Measurements from ENCODE around the gene NR2F6.

NR2F6 gene

DNA sequence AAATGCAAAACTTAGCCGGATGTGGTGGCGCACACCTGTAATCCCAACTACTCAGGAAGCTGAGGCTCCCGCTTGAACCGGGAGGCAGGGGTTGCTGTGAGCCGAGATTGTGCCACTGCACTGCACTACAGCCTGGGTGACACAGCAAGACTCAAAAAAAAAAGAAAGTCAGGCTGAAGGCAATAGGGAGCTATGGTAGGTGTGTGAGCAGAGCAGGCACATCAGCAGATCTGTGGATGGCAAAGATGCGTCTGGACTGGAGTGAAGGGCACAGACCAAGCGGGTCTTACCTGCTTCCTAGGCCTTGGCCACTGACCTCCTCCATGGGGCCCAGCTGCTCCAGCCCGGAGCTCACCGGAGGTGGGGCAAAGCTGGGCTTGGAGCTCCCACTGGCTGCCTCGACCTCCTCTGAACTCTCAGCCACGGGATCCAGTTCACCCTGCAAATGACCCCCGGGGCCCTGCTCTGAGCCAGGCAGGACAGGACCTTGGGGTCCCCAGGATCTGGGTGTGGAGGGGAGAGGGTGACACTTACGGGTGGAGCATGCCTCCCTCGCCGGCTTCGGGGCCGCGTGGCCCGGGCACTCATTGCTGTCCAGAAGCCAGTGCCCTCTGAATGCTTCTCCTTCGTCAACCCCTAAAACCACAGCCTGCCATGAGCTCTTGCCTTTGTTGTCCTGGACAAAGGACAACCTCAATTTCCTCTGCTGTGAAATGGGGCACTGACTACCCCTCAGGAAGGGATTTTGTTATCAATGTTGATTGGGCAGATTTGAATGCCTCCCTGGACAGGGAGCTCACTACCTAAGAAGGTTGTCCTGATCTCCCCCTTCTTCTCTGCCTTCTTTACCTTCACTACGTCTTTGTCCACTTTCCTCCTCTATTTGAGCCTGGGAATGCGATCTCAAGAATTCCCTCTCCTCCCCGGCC, 18.3 kb upstream of the NR2F6 start:
- FAIRE-seq: no peak

DNA sequence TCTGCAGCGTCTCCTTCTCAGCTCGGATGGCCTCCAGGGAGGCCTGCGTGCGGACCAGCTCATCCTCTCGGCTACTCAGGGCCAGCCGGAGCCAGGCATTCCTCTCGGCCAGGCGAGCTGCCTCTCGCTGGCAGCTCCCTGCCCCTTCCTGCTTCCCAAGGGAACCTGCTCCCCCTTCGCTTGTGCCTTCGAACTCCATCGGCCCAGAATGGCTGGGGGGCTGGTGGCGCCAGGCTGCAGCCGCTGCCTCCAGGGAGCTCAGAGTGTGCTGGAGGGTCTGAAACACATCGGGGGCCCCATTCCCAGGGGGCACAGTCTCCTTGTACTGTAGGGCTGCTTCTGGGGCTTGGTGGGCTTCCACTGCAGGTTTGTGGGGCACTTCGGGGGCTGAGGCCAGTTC, 16.8 kb upstream of the NR2F6 start:
- FAIRE-seq: no peak

DNA sequence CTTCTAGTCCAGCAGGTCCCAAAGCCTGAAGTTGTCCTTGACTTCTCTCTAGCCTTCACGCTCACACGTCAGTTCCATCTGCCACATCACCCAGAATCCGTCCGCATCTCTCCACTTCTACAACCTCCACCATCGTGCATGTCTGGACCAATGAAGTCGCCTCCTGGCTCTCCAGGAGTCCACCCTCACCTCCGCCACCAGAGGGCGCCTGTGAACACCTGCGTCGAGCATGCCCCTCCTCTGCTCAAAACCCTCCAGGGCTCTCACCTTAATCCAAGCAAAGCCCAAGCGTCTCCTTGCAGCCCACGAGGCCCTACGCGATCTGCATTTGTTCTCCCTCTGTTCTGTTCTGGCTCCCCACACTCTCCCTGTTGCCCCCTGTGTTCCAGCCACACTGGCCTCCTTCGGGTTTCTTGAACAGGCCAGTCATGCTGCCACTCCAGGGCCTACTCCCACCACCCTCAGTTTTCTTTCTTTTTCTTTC, 15.2 kb upstream of the NR2F6 start:
- FAIRE-seq: no peak

DNA sequence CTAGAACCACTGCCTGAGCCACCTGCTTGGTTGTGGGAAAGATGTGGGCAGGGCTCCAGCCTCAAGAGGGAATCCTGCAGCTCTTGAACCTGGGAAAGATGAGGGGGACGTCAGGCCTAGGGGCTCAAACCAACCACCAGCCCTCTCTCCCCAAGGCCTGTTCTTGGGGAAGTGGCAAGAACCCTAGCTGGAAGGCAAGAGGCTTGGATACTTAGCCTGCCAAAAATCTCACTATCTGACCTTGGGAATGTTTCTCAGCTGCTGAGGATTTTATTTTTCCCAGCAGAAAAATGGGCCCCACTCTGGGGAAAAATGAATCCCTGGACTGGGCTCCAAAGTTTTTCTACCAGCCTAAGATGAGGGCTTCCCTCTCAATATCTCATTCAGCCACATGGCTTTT, 14.2 kb upstream of the NR2F6 start:
- FAIRE-seq: no peak

DNA sequence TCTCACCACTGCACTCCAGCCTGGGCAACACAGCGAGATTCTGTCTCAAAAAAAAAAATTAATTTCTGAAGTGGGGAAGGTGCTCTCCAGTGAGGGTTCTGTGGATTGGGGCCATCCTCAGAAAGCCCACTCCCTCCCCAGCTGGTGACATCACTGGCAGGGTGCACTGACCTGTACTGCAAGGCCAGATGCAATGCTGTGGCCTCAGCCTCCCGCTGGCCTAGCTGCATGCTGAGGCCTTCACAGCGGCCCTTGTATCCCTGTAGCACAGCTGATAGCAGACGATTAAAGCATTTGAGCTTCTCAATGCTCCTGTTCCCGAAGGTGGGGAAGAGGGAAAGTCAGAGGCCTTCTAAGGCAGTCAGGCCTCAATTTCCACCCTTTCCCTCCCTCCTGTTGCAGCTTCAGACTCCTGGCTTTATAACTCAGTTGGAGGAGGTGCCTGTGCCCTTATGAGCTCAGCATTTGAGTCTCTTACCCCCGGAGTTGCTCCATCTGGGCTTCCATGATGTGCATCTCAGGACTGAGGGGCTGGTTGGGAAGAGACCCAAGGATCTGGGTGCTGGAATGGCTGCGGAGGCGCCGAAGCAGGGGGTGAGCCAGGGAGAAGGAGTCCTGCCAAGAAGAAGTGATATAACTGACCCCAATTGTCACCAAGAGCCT, 13.5 kb upstream of the NR2F6 start:
- FAIRE-seq: no peak

DNA sequence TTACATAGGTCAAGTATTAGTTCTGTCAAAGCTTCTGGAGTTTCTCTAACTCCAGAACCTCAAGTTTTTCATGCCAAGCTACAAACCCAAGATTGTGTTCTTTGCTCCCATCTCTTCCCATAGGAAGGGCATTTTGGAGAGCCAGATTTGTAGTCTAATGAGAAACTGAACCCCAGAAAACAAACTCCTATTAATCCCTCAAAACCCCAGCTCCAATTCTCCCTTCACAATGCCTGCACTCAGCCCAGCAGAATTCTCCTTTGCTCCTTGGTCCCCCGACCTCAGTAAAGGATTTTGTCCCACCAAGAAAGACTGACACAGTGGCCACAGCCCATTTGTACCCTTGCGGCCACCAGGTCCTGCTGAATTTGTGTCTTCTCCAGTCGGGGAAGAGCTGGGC, 10.4 kb upstream of the NR2F6 start:
- no peak for FAIRE-seq

DNA sequence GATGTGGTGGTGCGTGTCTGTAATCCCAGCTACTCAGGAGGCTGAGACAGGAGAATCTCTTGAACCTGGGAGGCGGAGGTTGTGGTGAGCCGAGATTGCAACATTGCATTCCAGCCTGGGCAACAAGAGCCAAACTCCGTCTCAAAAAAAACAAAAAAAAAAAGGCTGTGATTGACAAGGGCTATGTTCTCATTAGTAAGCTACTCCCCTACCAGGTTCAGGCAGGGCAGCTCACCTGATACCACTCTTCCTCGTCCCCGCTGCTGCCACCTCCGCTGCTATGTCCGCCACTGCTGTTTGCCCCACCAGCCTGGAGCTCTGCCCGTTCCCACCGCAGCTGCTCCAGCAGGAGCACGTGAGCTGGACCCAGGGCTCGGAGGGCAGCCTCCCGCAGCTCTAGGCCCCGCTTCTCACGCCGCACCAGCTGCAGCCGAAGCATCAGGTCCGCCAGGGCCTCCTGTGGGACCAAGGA, 9.5 kb upstream of the NR2F6 start:
- FAIRE-seq: no peak

DNA sequence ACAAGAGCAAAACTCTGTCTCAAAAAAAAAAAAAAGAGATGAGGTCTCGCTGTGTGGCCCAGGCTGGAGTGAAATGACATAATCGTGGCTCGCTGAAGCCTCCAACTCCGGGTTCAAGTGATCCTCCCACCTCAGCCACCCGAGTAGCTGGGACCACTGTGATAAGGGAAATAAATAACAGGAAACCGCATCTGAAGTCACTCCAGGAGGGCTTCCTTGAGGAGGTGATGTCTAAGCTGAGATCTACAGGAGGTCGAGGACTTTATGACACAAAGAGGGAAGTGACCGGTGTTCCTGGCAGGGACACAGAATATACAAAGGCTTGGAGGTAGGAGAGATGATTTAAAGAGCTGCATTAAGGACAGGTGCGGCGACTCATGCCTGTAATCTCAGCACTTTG, 8.9 kb upstream of the NR2F6 start:
- FAIRE-seq: no peak

DNA sequence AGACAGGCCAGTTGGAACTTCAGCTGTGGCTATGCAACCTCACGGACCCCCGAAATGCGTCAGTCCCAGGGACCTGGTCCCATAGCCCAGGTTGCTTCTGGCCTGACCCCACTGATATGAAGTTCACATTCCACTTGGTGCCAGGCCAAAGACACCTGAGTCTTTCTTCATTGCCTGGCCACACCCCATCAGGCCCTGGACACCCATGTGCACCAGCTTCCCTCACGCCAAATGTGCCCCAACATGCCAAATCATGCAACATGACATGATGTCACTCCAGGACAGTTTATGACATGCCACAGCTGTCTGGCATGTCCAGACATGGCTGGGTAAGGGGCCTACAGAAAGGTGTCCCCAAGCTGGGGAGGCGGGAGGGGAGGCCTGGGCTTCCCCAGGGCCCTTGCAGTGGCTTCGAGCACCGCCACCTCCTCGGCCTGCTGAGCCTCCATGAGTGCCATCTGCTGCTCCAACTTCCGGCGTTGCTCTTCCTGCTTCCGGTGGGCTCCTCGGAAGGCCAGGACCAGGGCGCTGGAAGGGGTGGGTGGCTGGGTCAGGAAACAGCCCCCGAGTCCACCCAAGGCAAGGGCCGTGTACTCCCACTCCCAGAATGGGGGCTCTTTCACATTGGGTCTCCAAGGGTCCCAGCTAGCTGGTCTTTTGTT, 4.3 kb upstream of the NR2F6 start:
- no peak for FAIRE-seq

DNA sequence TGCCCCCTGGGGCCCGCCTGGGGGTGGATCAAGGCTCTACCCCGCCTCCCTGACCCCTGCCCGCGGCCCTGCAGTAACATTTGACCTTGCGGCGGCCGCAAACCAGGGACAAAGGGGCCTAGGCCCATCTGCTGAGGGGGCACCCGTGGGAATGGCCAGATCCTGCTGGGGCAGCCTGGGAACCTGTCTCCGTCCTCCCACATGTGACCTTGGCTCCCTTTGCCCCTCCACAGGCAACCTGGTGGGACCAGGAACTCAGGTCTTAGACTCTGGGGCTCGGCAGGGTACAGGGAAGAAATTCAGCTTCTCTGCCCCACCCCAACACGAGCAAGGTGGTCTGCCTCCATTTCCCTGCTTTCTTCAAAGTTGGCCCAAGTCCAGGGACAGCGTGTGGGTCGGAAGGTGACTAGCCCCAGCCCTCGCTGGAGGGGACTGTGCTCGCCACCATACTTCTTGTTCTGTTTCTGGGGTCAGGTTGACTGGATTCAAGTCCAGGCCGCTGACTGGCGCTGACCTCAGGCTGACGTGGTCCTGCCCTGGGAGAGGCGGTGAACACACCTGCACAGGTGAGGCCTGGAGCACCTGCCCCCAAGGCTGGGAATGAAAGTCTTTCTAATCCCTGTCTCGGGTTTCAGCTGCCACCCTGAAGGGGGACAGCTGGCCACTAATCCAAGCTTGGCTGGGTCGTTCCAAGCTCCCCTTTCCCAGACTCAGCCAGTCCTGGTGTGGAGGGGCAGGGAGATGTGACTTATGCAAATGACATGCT, 2.5 kb upstream of the NR2F6 start:
- no peak for FAIRE-seq

DNA sequence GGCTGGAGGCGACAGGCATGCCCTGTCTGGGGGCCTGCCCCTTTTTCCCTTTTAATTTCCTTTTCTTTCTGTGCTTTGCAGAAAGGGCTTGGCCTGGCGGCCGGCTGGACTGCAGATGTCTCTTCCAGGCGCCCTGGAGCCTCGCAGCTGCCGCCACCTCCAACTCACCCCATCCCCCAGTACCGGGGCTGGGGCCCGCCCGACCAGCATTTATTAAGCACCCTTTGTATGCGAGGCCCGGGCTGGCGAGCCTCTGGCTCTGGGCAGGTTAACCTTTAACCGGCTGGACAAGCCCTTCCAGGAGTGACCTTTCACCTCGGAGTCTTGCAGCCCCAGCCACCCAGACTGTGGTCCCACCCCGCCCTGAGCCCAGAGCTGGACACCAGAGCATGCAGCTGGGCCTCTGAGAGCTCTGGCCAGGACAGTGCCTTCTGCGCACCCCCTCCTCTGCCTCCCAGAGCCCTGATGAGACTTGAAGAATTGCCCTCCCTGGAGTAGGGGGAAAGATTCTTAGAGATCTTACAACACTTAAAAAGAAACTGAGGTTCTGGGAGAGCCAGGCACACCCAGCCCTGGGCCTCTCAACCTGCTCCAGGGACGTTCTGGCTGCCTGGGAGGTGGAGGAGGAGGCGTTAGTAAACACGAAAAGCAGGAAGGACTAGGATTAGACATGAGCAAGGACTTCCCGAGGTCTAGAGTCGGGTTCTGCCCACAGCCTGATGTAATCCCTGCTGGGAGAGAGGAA, 1.1 kb upstream of the NR2F6 start:
- FAIRE-seq: no peak

DNA sequence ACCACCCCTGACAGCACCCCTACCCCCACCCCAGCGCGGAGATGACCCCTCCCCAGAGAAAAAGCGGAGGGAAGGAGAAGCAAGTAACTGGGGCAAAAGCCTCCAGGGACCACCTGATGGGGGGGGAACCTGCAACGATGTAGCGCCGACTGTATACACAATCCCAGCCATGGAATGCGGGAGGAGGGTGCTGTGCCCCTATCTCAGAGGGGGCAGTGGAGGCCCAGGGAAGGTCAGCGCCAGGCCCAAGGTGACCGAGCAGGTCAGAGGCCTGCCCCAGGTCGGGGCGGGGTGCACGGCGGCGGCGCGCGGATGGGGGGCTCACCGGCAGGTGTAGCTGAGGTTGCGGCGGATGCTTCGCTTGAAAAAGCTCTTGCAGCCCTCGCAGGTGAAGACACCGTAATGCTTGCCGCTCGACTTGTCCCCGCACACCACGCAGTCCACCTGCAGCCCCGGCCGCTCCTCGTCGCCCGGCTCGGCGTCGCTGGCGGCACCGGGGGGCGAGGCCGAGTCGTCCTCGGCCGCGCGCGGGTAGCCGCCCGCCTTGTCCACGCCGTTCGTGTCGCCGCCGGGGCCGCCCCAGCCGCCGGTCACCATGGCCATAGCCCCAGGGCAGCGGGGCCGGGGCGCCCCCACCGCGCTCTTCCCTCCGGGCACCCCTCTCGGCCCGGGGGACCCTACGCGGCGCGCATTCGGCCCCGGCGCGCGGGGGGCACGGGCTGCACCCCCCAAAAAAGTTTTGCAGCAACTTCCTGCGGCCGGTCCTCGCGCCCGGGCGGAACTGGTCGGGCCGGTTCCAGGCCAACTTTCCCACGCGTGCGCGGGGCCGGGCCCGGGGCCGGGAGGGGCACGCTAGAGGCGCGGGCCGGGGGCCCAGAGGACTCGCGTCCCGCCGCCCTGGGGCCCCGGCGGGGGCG, 843 bp downstream of the NR2F6 start:
- FAIRE-seq: no peak

DNA sequence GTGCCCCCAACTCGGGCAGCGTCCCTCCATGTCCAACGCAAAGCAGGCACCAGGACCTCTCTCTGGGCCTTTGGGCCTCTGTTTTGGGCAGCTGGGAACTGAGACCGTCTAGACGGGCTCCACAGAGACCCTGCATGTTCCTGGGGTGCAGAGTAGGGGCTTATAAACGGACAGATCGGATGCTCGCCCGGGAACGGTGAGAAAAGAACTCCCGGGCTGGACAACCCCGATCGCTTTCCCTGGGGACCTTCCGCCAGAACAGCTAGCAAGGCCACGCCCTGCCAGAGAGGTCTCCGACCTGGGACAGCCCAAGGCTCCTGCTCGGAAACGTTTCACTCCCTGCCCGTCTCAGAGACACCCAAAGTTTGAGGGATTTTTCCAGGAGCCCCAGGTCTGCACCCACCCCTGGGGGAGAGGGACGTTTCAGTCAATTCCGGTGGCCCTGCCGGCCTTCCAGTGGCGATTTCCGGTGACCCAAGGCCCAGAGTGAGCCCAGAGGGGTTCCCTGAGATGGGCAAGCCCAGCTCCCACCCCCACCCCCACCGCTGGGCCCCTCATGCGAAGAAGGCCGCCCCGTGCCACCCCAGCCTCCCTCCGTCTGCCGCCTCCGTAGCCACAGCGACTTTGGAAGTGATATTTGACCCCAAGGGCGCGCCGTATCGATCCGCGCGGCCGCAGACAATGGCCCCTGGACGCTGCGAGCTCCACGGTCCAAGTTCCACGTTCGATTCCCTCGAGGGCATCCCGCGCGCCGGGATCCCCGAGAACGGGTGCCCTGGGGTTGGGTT, 1.7 kb downstream of the NR2F6 start:
- no peak for FAIRE-seq

DNA sequence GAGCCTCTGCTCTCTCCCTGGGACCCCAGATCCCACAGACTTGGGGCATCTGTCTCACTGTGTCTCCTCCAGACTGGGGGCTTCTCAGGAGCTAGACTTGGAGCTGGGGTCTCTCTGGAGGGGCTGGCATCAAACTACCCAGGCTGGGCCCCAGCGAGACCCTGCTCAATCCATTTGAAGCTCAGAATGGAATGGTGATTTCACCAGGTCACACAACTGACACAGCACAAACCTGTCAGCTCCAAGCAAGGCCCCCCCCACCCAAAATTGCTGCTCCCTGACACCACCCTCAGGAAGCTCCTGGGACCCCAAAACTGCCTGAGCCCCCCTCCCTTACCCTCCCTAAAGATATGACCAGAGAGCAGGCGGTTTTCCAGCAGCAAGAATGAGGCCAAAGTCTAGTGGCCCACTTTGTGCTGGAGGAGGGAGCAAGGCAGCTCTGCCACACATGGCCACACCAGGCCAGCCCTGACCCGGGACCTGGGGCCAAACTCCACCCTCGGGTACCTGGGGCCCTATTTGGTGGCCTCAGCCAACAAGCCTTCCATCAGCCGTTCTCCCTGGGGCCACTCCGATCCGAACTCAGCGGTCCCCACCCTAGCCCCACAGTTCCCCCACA, 2.4 kb downstream of the NR2F6 start:
- no peak for FAIRE-seq

DNA sequence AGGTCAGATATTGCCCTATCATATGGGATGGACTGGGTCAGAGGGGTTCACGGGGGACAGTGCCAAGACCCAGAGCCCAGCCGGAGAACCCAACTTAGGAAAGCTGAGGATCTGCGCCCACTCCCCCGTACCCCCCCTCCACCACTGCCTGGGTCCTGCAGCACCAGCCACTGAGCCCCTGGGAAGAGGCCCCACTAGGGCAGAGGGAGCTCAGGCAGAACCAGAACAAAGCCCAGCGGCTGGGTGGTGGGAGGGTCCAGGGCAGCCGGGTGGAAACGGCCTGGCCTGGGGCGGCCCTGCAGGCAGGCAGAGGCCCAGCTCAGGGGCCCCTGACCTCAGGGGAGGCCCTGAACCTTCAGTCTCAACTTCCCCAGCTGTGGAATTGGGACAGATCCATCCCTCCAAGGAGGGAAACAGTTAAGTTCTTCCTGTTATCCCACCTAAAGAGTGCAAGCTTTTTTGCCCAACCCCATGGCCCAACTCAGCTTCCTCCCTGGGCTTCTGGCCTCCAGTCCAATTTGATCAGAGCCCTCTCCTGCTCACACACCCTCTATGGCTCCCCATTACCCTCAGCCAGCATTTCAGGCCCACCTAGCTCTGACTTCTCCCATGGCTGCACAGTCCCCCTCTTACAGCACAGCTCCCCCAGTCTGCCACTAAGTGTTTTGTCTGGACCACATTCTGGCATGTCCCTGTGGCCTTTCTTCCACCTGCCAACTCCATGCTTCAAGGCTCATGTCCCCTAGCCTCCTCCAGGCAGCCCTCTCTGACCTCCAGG, 3.1 kb downstream of the NR2F6 start:
- no peak for FAIRE-seq

DNA sequence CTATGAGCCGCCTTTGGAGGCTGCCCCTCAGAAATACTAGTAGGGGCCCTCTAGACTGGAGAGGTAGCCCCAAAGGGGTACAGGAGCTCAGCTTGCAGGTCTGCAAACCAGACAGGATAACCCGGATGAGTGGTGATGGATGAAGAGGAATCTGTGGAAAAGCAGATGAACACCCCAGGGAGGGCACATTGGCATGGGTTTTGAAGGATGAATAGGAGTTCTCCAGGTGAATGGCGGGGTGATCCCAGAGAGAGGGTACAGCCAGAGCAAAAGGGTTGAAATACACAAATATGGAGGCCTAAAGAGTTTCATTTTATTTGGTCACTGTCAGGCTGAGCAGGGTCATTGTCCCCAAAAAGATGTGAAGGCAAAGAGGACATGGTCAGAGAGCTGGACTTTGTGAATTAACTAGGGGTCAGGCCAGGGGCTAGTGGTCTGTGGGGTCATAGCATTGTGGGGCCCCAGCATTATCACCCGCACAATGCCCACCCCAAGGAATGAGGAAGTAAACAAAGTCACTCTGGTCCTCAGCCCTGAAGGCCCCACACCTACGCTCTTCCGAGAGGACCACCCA, 4.8 kb downstream of the NR2F6 start:
- no peak for FAIRE-seq

DNA sequence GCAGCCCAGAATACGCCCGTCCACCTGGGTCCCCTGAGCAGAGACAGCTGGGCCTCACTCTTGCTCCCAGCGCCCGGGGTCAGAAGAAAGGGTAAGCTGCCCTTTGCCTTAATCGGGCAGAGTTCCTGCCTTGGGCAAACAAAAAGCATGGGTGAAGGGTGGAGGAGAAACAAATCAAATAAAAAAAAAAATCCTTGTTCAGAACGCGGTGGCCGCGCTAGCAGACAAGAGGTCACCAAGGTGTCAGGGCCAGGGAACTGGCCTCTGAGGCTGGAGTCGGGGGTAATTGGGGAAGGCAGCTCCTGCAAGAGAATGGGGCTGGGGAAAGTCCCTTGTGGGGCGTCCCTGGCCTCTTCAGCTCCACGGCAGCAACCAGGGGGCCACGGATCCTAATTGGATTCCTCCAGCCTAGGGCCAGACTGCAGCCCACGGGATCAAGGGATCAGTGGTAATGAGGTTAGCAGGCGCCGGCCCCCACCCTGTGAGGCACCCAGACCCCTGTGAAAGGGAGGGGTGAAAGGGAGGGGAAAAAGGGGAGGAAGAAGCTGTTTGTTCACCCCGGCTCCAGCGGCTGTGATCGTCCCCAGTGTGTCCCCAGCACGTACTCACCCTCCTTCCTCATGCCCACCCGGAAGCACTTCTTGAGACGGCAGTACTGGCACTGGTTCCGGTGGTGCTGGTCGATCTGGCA, 5.5 kb downstream of the NR2F6 start:
- no peak for FAIRE-seq
